WI38 (cell line): Measurements from ENCODE around the gene CTRB2.
"Not testable (repeated sequence)": the region's sequence is repeated elsewhere in the genome, so short reads cannot be mapped to it uniquely, and the experiment has no call there.

Experiments
- H3K4me3 ChIP-seq: 2 replicates; pipeline ENCODE4 v1.5.1; 2011; ENCODE audit warnings: low read depth, mild to moderate bottlenecking, control low read depth, low read length
- CTCF ChIP-seq: IDR thresholded peaks from 2 replicates; pipeline ENCODE4 v1.5.1; 2012; ENCODE audit warnings: low read depth, mild to moderate bottlenecking, control low read depth, low read length

CTRB2 gene

GRCh38 chr16:75228143-75228976 lies 21.4 kb upstream of the CTRB2 start:
- no peak for TF ChIP-seq CTCF
- H3K4me3 ChIP-seq = no peak overlapping the region

- H3K4me3 ChIP-seq = no peak overlapping the region
- no peak for TF ChIP-seq CTCF
Measured at GRCh38 chr16:75227361-75228142, 20.6 kb upstream of the CTRB2 start.

DNA sequence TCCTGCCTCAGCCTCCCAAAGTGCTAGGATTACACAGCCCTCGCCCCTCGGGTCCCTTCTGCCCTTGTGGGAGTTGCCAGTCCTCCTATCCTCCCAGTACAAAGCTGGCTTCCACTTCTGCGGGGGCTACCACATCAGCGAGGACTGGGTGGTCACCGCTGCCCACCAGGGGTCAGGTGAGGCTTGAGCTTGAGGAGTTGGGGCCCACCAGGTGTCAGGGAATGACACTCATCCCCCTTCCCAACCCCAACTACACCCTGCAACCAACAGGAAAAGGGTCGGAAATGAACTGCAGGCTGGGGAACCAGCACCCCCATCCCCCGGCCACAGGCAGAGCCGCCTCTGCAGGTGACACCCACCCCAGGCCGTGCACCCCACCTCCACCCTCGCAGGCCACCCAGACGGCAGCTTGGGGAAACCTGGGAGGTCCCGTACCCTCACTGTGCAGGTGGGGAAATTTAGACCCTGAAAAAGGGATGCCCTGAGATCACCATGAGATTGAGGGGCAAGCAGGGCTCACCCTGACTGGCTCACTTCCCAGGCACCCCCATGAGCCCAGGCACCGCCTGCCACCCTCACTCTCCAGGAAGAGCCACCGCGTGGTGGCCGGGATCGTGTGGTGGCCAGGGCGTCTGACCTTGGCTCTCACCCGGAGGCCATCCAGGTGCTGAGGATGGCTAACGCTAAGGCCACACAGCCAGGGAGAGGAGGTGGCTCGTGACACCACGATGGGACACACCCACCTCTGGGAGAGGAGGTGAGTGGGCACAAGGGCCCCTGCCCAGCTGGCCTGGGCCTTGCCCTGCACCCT lies 19.8 kb upstream of the CTRB2 start:
- H3K4me3 ChIP-seq = no peak overlapping the region
- TF ChIP-seq CTCF = no peak

DNA sequence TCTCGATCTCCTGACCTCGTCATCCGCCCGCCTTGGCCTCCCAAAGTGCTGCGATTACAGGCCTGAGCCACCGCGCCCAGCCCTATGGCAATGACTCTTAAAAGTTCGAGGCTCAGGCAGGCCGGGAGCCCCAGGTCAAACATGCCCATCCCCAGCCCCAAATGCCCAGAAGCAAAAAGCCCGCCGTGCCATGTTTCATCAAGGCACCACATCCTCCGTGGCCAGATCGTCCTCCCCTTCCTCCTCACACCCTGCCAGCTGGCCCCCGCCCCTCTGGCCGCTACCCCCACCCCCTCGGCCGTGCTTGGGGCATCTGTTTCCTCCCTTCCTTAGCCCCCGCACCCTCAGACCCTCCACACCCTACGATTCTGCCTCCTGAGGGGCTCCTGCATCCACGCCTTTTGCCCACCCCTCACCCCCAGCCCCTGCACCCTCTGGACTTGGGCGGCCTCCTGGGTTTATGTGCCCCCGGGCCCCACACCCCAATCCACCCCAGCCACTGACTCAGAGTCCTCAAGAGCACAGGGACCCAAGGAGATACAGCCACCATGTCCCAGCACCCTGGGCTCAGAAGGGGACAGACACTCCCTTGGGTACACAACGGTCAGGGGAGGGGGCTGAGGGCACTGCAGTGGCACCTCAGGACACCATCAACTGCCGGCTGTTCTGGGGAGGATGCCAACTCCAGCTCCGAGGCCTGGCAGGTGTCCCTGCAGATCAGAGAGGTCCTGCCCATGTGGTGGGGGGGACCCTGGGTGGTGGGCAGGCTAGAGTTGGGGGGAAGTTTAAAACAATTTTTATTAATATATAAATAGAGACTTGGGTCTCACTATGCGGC lies 18.9 kb upstream of the CTRB2 start:
- TF ChIP-seq CTCF = no peak
- H3K4me3 ChIP-seq = no peak overlapping the region

GRCh38 chr16:75225092-75225491 lies 18.1 kb upstream of the CTRB2 start:
- no peak overlapping the region for H3K4me3 ChIP-seq
- no peak for TF ChIP-seq CTCF

GRCh38 chr16:75224306-75225082 lies 17.5 kb upstream of the CTRB2 start:
- no peak for TF ChIP-seq CTCF
- no peak overlapping the region for H3K4me3 ChIP-seq

DNA sequence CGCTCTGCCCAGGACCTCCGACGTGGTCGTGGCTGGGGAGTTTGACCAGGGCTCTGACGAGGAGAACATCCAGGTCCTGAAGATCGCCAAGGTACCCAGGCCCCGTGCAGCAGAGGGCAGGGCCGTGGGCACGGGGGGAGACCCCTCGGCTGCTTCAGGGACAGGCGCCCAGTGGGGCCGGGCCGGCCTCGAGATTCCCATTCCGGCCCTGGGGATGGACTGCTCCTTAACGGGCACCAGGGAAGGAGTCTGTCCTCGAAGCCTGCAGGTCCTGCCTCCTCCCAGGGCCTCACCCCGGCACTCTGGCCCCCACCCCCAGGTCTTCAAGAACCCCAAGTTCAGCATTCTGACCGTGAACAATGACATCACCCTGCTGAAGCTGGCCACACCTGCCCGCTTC lies 16.2 kb upstream of the CTRB2 start:
- not testable (repeated sequence) for H3K4me3 ChIP-seq
